ENCODE data around the gene COL27A1. TPM values are rescaled to one million over a fixed set of nuclear protein-coding genes. Genes with fewer than 3 reads are reported as not detected.

COL27A1 gene
- total RNA-seq, 1 donor from 2014 or later, result 3.9 TPM

- no peak for DNase-seq
- H3K4me1 Mint-ChIP-seq (ENCODE audit: low read depth, unreplicated experiment), result peaks cover 5% of the 10 kb centered on the region
- no peak overlapping the region for H3K4me3 Mint-ChIP-seq (ENCODE audit: unreplicated experiment)
- peaks cover 2% of the 10 kb centered on the region for H3K27me3 Mint-ChIP-seq (ENCODE audit: unreplicated experiment)
- H3K27ac Mint-ChIP-seq (ENCODE audit: unreplicated experiment), result no peak overlapping the region
- no peaks in the 10 kb centered on the region for H3K36me3 Mint-ChIP-seq (ENCODE audit: unreplicated experiment)
- no peak for TF ChIP-seq CTCF (IDR thresholded peaks at IDR 0.05; ENCODE audit: partially characterized antibody, unreplicated experiment)
- H3K9me3 Mint-ChIP-seq (ENCODE audit: unreplicated experiment), result peaks cover 3% of the 10 kb centered on the region
Observed at GRCh38 chr9:114184866-114185265, 29.5 kb downstream of the COL27A1 start.

GRCh38 chr9:114185570-114186490 lies 30.5 kb downstream of the COL27A1 start:
- Mint-ChIP-seq H3K27ac (ENCODE audit: unreplicated experiment) (no peak overlapping the region), H3K27me3 (ENCODE audit: unreplicated experiment) (peaks cover 2% of the 10 kb centered on the region)

GRCh38 chr9:114186605-114187289 lies 31.4 kb downstream of the COL27A1 start:
- Mint-ChIP-seq H3K36me3 (ENCODE audit: unreplicated experiment) (peaks cover 11% of the 10 kb centered on the region), H3K27ac (ENCODE audit: unreplicated experiment) (no peak overlapping the region), H3K9me3 (ENCODE audit: unreplicated experiment) (peaks cover 3% of the 10 kb centered on the region), H3K4me1 (ENCODE audit: low read depth, unreplicated experiment) (no peaks in the 10 kb centered on the region), H3K4me3 (ENCODE audit: unreplicated experiment) (no peak overlapping the region), H3K27me3 (ENCODE audit: unreplicated experiment) (peaks cover 2% of the 10 kb centered on the region)
- no peak for TF ChIP-seq CTCF (IDR thresholded peaks at IDR 0.05; ENCODE audit: partially characterized antibody, unreplicated experiment)
- DNase-seq, result no peak

More at GRCh38 chr9:114185570-114186490, 30.5 kb downstream of the COL27A1 start:
- no peak for DNase-seq
- no peak overlapping the region for H3K4me3 Mint-ChIP-seq (ENCODE audit: unreplicated experiment)
- TF ChIP-seq CTCF (IDR thresholded peaks at IDR 0.05; ENCODE audit: partially characterized antibody, unreplicated experiment), result no peak
- H3K36me3 Mint-ChIP-seq (ENCODE audit: unreplicated experiment), result peaks cover 4% of the 10 kb centered on the region
- H3K4me1 Mint-ChIP-seq (ENCODE audit: low read depth, unreplicated experiment), result peaks cover 5% of the 10 kb centered on the region
- peaks cover 3% of the 10 kb centered on the region for H3K9me3 Mint-ChIP-seq (ENCODE audit: unreplicated experiment)

- Mint-ChIP-seq H3K4me1 (ENCODE audit: low read depth, unreplicated experiment) (no peaks in the 10 kb centered on the region), H3K36me3 (ENCODE audit: unreplicated experiment) (peaks cover 11% of the 10 kb centered on the region), H3K27me3 (ENCODE audit: unreplicated experiment) (no peaks in the 10 kb centered on the region)
Observed at GRCh38 chr9:114187827-114188226, 32.5 kb downstream of the COL27A1 start.

More at GRCh38 chr9:114187827-114188226, 32.5 kb downstream of the COL27A1 start:
- no peak overlapping the region for H3K27ac Mint-ChIP-seq (ENCODE audit: unreplicated experiment)
- no peak for TF ChIP-seq CTCF (IDR thresholded peaks at IDR 0.05; ENCODE audit: partially characterized antibody, unreplicated experiment)
- no peaks in the 10 kb centered on the region for H3K9me3 Mint-ChIP-seq (ENCODE audit: unreplicated experiment)
- no peak for DNase-seq
- H3K4me3 Mint-ChIP-seq (ENCODE audit: unreplicated experiment), result no peak overlapping the region
